Thyroid gland (tissue), 4 donors: ENCODE results near the gene PUDP. TPM values are rescaled to one million over a fixed set of nuclear protein-coding genes. Genes with fewer than 3 reads are reported as not detected.

ENCODE experiments used
- DNase-seq, 2 donors: peaks; one replicate each; pipeline ENCODE4 v3.0.0-alpha.2; 2019
- H3K27ac ChIP-seq, 3 donors: fragments of 200-600 bp; sonication (generic); 1 replicate in 2 of 3; 2 replicates in 1 of 3; pipeline ENCODE4 v1.5.1; 2016 to 2019; ENCODE audit warnings: mild to moderate bottlenecking in 1 of 3, moderate library complexity in 1 of 3
- H3K27me3 ChIP-seq: fragments of 200-600 bp; sonication (generic); one replicate; pipeline ENCODE4 v1.5.1; 2019
- H3K36me3 ChIP-seq, 2 donors: fragments of 200-600 bp; sonication (generic); one replicate each; pipeline ENCODE4 v1.5.1; 2016 to 2019
- H3K4me1 ChIP-seq, 2 donors: fragments of 200-600 bp; sonication (generic); one replicate each; pipeline ENCODE4 v1.5.1; 2017 to 2019
- H3K4me3 ChIP-seq, 3 donors: fragments of 200-600 bp; sonication (generic); replicated peaks in 1 of 3; 1 replicate in 2 of 3; 2 replicates in 1 of 3; pipeline ENCODE4 v1.5.1; 2016; ENCODE audit warnings: mild to moderate bottlenecking in 1 of 3
- H3K9me3 ChIP-seq: fragments of 200-600 bp; sonication (generic); one replicate; pipeline ENCODE4 v1.5.1; 2017
- POLR2A ChIP-seq, 2 donors: fragments of 450-650 bp; IDR thresholded peaks; one replicate each; pipeline ENCODE4 v1.6.1; 2017; ENCODE audit warnings: antibody characterized with exemption in 2 of 2, mild to moderate bottlenecking in 2 of 2, moderate library complexity in 1 of 2
- WGBS, 2 donors: methylation state at CpG; one replicate each; pipeline ENCODE4 v1.1.5; 2017; 5-methylcytosine and 5-hydroxymethylcytosine counted together
- intact Hi-C: fragments of 100-400 bp; cut with DNase I; formaldehyde crosslinking; loops from one replicate; pipeline ENCODE4 v1.15.1; 2023
- total RNA-seq, 4 donors: library from RNA; depleted of rRNA; stranded (reverse); fragments of >200 nt; gene quantifications; one replicate each; pipeline ENCODE4 v1.2.3, GENCODE V29; 2016
- TF ChIP-seq, protein P1 (sequence below), 6 experiments: fragments of 200-600 bp in 3 of 6; fragments of 450-650 bp in 3 of 6; sonication (generic) in 3 of 6; IDR thresholded peaks; one replicate each; pipeline ENCODE4 v1.5.1; 2016 to 2019; ENCODE audit warnings: antibody characterized with exemption in 6 of 6, mild to moderate bottlenecking in 2 of 6, inconsistent platforms in 1 of 6, moderate library complexity in 1 of 6

PUDP gene
- total RNA-seq, 4 donors from 2014 or later, result 11.3 to 27.5 (median 18.0) TPM

DNA sequence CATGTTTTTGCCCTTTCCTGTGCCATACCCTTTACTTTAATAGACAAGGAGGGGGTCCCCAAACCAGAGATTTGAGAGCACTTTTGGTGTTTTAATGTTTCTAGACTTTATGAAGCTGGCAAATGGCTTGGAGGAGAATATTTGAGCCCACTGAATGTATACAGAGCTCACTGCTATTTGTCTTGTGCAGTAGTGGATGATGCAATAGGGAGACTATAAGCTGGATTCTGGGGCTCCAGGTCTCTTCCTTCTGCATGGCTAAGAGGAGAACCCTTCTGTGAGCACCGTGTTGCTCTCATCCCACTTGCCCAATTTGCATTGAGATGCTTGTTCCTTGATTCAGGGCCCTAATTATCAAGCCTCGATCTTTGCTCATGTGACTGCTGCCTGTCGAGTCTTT lies 8.9 kb upstream of the PUDP start:
- no peak for TF ChIP-seq POLR2A (IDR thresholded peaks at IDR 0.05)
- TF ChIP-seq, protein P1, sequence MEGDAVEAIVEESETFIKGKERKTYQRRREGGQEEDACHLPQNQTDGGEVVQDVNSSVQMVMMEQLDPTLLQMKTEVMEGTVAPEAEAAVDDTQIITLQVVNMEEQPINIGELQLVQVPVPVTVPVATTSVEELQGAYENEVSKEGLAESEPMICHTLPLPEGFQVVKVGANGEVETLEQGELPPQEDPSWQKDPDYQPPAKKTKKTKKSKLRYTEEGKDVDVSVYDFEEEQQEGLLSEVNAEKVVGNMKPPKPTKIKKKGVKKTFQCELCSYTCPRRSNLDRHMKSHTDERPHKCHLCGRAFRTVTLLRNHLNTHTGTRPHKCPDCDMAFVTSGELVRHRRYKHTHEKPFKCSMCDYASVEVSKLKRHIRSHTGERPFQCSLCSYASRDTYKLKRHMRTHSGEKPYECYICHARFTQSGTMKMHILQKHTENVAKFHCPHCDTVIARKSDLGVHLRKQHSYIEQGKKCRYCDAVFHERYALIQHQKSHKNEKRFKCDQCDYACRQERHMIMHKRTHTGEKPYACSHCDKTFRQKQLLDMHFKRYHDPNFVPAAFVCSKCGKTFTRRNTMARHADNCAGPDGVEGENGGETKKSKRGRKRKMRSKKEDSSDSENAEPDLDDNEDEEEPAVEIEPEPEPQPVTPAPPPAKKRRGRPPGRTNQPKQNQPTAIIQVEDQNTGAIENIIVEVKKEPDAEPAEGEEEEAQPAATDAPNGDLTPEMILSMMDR (IDR thresholded peaks at IDR 0.05), result no peak
- DNase-seq, result no peak
- H3K27me3 ChIP-seq, result no peaks in the 10 kb centered on the region
- H3K4me3 ChIP-seq, result no peak overlapping the region
- 54 to 84% methylated on average over 2 to 3 of the region's 3 CpGs for WGBS, 2 donors
- intact Hi-C loops, result no loop called here
- no peaks in the 10 kb centered on the region for H3K4me1 ChIP-seq
- H3K9me3 ChIP-seq, result no peaks in the 10 kb centered on the region
- no peak overlapping the region for H3K27ac ChIP-seq
- H3K36me3 ChIP-seq, result no peaks in the 10 kb centered on the region

DNA sequence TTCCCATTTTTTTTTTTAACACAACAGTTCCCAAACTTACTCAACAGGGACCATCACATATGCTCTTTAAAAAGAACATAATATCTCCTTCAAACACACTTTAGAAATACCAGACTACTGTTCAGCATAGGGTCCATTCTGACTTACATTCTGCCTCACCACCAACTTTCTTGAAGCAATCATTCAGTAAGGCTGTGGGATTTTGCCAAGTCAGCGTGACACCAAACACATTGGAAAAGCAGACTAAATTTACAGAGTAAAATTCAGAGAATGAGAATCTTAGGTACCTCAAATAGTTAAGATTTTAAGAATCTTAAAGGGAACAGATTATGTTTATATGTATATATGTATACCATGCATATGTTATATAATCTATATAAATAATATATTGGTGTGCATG lies 7.2 kb upstream of the PUDP start:
- Histone ChIP-seq H3K27me3 (no peaks in the 10 kb centered on the region), H3K27ac (no peak overlapping the region), H3K9me3 (no peaks in the 10 kb centered on the region), H3K36me3 (no peaks in the 10 kb centered on the region), H3K4me1 (no peaks in the 10 kb centered on the region), H3K4me3 (no peak overlapping the region)
- TF ChIP-seq POLR2A (IDR thresholded peaks at IDR 0.05), result no peak
- TF ChIP-seq, protein P1 (IDR thresholded peaks at IDR 0.05), result no peak
- intact Hi-C loops, result no loop called here
- no peak for DNase-seq
- WGBS, 2 donors, result 92 to 100% methylated on average over 1 of the region's 1 CpG

DNA sequence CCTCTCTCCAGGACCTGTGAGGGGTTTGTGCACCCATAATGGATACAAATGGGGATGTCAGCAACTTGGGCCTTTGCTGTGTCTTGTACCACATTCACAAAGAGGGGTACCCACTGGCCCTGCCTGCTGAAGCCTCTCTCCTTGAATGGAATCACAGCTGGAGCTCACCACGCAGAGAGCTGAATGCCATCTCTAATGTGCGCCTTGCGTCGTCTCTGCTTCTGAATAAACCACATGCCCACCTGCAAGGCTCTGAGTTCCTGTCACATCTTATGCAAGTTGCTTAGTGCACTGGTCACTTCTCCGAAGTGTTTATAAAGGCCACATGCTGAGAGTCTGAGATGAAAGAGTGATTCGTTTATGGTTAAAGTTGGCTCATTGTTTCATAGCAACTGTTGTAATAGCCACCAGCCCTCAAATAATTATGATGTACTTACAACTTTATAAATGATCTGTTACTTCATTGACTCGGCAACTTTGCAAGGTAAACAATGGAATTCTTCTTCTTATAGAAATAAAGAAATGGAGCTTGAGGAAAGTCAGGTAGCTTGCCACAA lies 6.2 kb upstream of the PUDP start:
- 72 to 76% methylated on average over 7 of the region's 7 CpGs for WGBS, 2 donors
- H3K4me3 ChIP-seq, result no peak overlapping the region
- H3K4me1 ChIP-seq, result no peaks in the 10 kb centered on the region
- H3K27ac ChIP-seq, result no peak overlapping the region
- no peak for TF ChIP-seq POLR2A (IDR thresholded peaks at IDR 0.05)
- TF ChIP-seq, protein P1 (IDR thresholded peaks at IDR 0.05), result no peak
- intact Hi-C loops, result no loop called here
- no peaks in the 10 kb centered on the region for H3K27me3 ChIP-seq
- H3K36me3 ChIP-seq, result no peaks in the 10 kb centered on the region
- H3K9me3 ChIP-seq, result no peaks in the 10 kb centered on the region
- DNase-seq, result no peak

DNA sequence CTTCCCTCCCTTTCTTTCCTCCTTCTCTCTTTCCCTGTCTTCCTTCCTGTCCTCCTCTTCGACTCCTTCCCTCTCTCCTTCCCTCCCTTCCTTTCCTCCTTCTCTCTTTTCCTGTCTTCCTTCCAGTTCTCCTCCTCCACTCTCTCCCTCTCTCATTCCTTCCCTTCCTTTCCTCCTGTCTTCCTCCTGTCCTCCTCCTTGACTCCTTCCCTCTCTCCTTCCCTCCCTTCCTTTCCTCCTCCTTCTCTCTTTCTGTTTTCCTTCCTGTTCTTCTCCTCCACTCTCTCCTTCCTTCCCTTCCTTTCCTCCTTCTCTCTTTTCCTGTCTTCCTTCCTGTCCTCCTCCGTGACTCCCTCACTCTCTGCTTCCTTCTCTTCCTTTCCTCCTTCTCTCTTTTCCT lies 5.3 kb upstream of the PUDP start:
- Histone ChIP-seq H3K27me3 (no peaks in the 10 kb centered on the region), H3K4me3 (no peak overlapping the region), H3K36me3 (no peaks in the 10 kb centered on the region), H3K9me3 (no peaks in the 10 kb centered on the region), H3K4me1 (no peaks in the 10 kb centered on the region), H3K27ac (no peak overlapping the region)
- WGBS, 2 donors, result 75 to 82% methylated on average over 2 of the region's 2 CpGs
- intact Hi-C loops, result no loop called here
- TF ChIP-seq POLR2A (IDR thresholded peaks at IDR 0.05), result no peak
- TF ChIP-seq, protein P1 (IDR thresholded peaks at IDR 0.05), result no peak
- DNase-seq, result no peak

DNA sequence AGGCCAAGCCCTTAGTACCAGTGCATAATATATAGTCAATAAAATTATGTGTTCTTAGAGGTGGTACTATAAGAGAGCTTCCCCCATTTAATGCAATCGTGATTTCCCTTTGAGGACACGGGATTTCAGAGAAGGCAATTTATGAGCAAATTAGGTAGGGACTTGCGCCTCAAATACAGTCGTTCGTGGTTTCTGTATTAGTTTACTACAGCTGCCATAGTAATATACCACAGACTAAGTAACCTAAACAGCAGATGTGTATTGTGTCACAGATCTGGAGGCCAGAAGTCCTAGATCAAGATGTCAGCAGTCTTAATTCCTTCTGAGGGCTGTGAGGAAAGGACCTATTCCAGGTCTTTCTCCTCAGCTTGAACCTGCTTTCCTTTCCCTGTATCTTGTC lies 1.5 kb upstream of the PUDP start:
- no peak for TF ChIP-seq POLR2A (IDR thresholded peaks at IDR 0.05)
- TF ChIP-seq, protein P1 (IDR thresholded peaks at IDR 0.05), result no peak
- Histone ChIP-seq H3K27me3 (no peaks in the 10 kb centered on the region), H3K36me3 (no peaks in the 10 kb centered on the region), H3K4me1 (peaks cover 5 to 7% of the 10 kb centered on the region in 2 donors), H3K27ac (no peak overlapping the region), H3K9me3 (no peaks in the 10 kb centered on the region), H3K4me3 (no peak overlapping the region)
- 79 to 90% methylated on average over 5 of the region's 5 CpGs for WGBS, 2 donors
- no peak for DNase-seq
- intact Hi-C loops, result no loop called here
